Gastroesophageal sphincter (tissue), 4 donors: ENCODE measurements around the gene TLE7. TPM values are rescaled to one million over a fixed set of nuclear protein-coding genes. Genes with fewer than 3 reads are reported as not detected.

Experiments used
- ATAC-seq: fragments of 150-250 bp; one replicate; pipeline ENCODE4 v1.9.1; 2016; ENCODE audit warnings: mild to moderate bottlenecking, moderate library complexity
- H3K27ac ChIP-seq, 4 donors: fragments of 200-600 bp; sonication (generic) in 3 of 4; 1 replicate in 3 of 4; 2 replicates in 1 of 4; pipeline ENCODE4 v1.5.1; 2016 to 2019
- H3K27me3 ChIP-seq: fragments of 200-600 bp; sonication (generic); one replicate; pipeline ENCODE4 v1.5.1; 2019
- H3K36me3 ChIP-seq, 2 donors: fragments of 200-600 bp; sonication (generic); one replicate each; pipeline ENCODE4 v1.5.1; 2019; ENCODE audit warnings: control low read depth in 1 of 2
- H3K4me1 ChIP-seq, 3 donors: fragments of 200-600 bp; sonication (generic); 1 replicate in 2 of 3; 2 replicates in 1 of 3; pipeline ENCODE4 v1.5.1; 2016 to 2019; ENCODE audit warnings: control low read depth in 2 of 3
- H3K4me3 ChIP-seq, 2 donors: fragments of 200-600 bp; sonication (generic); one replicate each; pipeline ENCODE4 v1.5.1; 2019; ENCODE audit warnings: mild to moderate bottlenecking in 1 of 2, moderate library complexity in 1 of 2
- H3K9me3 ChIP-seq, 3 donors: fragments of 200-600 bp; sonication (generic); one replicate each; pipeline ENCODE4 v1.5.1; 2017 to 2019; ENCODE audit warnings: control low read depth in 2 of 3
- EP300 ChIP-seq: sonication (generic); formaldehyde crosslinking; IDR thresholded peaks from one replicate; pipeline ENCODE4 v1.6.1; 2017; ENCODE audit warnings: antibody characterized with exemption, mild to moderate bottlenecking
- POLR2A ChIP-seq, 2 donors: fragments of 450-650 bp; IDR thresholded peaks; one replicate each; pipeline ENCODE4 v1.6.1; 2017; ENCODE audit warnings: antibody characterized with exemption in 2 of 2, mild to moderate bottlenecking in 2 of 2, moderate library complexity in 1 of 2
- POLR2AphosphoS5 ChIP-seq: sonication (generic); formaldehyde crosslinking; IDR thresholded peaks from one replicate; pipeline ENCODE4 v1.6.1; 2017; ENCODE audit warnings: antibody characterized with exemption
- WGBS, 2 donors: methylation state at CpG; one replicate each; pipeline ENCODE4 v1.1.5; 2018; ENCODE audit warnings: low coverage in 1 of 2; 5-methylcytosine and 5-hydroxymethylcytosine counted together
- total RNA-seq, 4 donors: library from RNA; depleted of rRNA; stranded (reverse); fragments of >200 nt; gene quantifications; one replicate each; pipeline ENCODE4 v1.1.0, GENCODE V29; 2016
- TF ChIP-seq, protein P1 (sequence below), 4 experiments: fragments of 200-600 bp in 2 of 4; fragments of 450-650 bp in 2 of 4; sonication (generic) in 1 of 4; IDR thresholded peaks; one replicate each; pipeline ENCODE4 v1.5.1; 2017 to 2019; ENCODE audit warnings: antibody characterized with exemption in 4 of 4, mild to moderate bottlenecking in 2 of 4, moderate library complexity in 2 of 4

Gene TLE7
- total RNA-seq, 4 donors from 2014 or later, result not detected

GRCh38 chr16:71474864-71475263 is 33.0 kb upstream of the TLE7 start:
- H3K27ac ChIP-seq, result no peak overlapping the region
- no peaks in the 10 kb centered on the region for H3K9me3 ChIP-seq
- no peak for TF ChIP-seq POLR2AphosphoS5
- TF ChIP-seq, protein P1, sequence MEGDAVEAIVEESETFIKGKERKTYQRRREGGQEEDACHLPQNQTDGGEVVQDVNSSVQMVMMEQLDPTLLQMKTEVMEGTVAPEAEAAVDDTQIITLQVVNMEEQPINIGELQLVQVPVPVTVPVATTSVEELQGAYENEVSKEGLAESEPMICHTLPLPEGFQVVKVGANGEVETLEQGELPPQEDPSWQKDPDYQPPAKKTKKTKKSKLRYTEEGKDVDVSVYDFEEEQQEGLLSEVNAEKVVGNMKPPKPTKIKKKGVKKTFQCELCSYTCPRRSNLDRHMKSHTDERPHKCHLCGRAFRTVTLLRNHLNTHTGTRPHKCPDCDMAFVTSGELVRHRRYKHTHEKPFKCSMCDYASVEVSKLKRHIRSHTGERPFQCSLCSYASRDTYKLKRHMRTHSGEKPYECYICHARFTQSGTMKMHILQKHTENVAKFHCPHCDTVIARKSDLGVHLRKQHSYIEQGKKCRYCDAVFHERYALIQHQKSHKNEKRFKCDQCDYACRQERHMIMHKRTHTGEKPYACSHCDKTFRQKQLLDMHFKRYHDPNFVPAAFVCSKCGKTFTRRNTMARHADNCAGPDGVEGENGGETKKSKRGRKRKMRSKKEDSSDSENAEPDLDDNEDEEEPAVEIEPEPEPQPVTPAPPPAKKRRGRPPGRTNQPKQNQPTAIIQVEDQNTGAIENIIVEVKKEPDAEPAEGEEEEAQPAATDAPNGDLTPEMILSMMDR (IDR thresholded peaks at IDR 0.05), result no peak
- TF ChIP-seq EP300, result no peak
- TF ChIP-seq POLR2A (IDR thresholded peaks at IDR 0.05), result no peak
- no peak overlapping the region for H3K4me3 ChIP-seq
- peaks cover 0 to 88% of the 10 kb centered on the region in 2 donors for H3K36me3 ChIP-seq
- ATAC-seq, result no peak
- no peaks in the 10 kb centered on the region for H3K4me1 ChIP-seq
- WGBS, 2 donors, result 100% methylated on average over 1 of the region's 3 CpGs
- no peaks in the 10 kb centered on the region for H3K27me3 ChIP-seq

DNA sequence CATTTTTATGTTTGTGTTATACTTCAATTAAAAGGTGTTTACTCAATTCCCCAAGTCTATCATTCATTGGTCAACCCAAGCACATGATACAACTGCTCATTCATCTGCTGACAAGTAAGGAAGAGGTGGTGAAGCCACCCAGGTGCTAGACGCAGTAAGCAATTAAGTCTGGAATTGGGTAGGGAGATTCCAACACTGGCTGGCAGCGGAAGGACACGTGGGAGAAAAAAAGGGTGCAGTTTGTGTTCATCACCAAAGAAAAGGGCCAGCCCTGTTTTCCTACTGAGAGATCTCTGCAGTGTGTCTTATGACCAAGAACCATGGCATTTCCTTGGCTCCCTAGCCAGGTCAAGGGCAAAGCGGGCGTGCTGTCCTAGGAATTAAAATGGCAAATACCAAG is 32.0 kb upstream of the TLE7 start:
- no peaks in the 10 kb centered on the region for H3K27me3 ChIP-seq
- H3K4me3 ChIP-seq, result no peak overlapping the region
- H3K36me3 ChIP-seq, result peaks cover 0 to 98% of the 10 kb centered on the region in 2 donors
- H3K27ac ChIP-seq, result no peak overlapping the region
- no peaks in the 10 kb centered on the region for H3K4me1 ChIP-seq
- TF ChIP-seq POLR2AphosphoS5 (no peak), EP300 (no peak), POLR2A (IDR thresholded peaks at IDR 0.05) (no peak)
- TF ChIP-seq, protein P1 (IDR thresholded peaks at IDR 0.05), result no peak
- 89 to 93% methylated on average over 2 to 4 of the region's 5 CpGs for WGBS, 2 donors
- ATAC-seq, result no peak
- no peaks in the 10 kb centered on the region for H3K9me3 ChIP-seq

DNA sequence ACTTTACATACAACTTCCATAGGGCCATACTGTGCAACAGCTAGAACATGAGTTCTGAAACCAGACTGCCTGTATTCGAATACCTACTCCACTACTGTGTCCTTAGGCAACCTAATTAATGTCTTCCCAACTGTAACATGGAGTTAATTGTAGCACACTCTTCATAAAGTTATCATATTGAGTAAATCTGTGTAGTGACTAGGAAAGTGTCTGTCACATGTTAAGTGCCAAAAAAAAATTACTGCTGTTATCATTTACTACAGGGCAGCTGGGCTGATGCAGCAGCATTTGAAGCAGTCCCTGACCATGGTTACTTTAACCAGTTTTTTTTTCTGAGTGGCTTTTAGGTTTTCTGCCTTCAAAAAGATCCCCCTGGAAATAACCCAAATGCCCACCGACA is 31.1 kb upstream of the TLE7 start:
- Histone ChIP-seq H3K27ac (no peak overlapping the region), H3K36me3 (peaks cover 0 to 88% of the 10 kb centered on the region in 2 donors), H3K4me1 (no peaks in the 10 kb centered on the region), H3K4me3 (no peak overlapping the region), H3K9me3 (no peaks in the 10 kb centered on the region), H3K27me3 (no peaks in the 10 kb centered on the region)
- ATAC-seq, result no peak
- TF ChIP-seq POLR2AphosphoS5 (no peak), POLR2A (IDR thresholded peaks at IDR 0.05) (no peak), EP300 (no peak)
- TF ChIP-seq, protein P1 (IDR thresholded peaks at IDR 0.05), result no peak
- 74 to 89% methylated on average over 2 of the region's 2 CpGs for WGBS, 2 donors

DNA sequence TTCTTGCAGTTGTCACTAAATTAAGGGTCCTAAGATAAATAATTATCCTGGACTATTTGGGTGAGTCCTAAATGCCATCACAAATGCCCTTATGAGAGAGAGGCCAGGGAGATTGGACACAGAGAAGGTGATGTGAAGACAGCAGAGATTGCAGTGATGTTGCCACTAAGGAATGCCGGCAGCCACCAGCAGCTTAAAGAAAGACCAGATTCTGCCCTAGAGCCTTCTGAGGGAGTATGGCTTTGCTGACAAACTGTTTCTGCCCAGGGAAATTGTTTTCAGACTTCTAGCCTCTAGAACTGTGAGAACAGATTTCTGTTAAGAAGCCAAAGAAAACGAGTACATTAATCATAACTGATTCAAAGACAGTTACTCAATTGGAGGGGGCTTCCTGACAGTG is 30.2 kb upstream of the TLE7 start:
- Histone ChIP-seq H3K9me3 (no peaks in the 10 kb centered on the region), H3K4me1 (no peaks in the 10 kb centered on the region), H3K4me3 (no peak overlapping the region), H3K27ac (no peak overlapping the region), H3K36me3 (peaks cover 0 to 79% of the 10 kb centered on the region in 2 donors), H3K27me3 (no peaks in the 10 kb centered on the region)
- TF ChIP-seq POLR2AphosphoS5 (no peak), EP300 (no peak), POLR2A (IDR thresholded peaks at IDR 0.05) (no peak)
- TF ChIP-seq, protein P1 (IDR thresholded peaks at IDR 0.05), result no peak
- no peak for ATAC-seq
- 52 to 81% methylated on average over 2 of the region's 2 CpGs for WGBS, 2 donors

- WGBS, 2 donors, result 28 to 45% methylated on average over 4 to 6 of the region's 9 CpGs
- Histone ChIP-seq H3K36me3 (peaks cover 0 to 37% of the 10 kb centered on the region in 2 donors), H3K27me3 (no peaks in the 10 kb centered on the region), H3K4me3 (no peak overlapping the region), H3K9me3 (no peaks in the 10 kb centered on the region), H3K4me1 (peaks cover 0 to 5% (median 0%) of the 10 kb centered on the region in 3 donors), H3K27ac (no peak overlapping the region)
- ATAC-seq, result no peak
- no peak for TF ChIP-seq EP300
- no peak for TF ChIP-seq POLR2A (IDR thresholded peaks at IDR 0.05)
- TF ChIP-seq POLR2AphosphoS5, result no peak
- TF ChIP-seq, protein P1 (IDR thresholded peaks at IDR 0.05), result no peak
These were observed 26.0 kb upstream of the TLE7 start for GRCh38 chr16:71467810-71468209.
